Fibroblast of lung (primary cell): Measurements from ENCODE around the gene MACROD1. TPM values are rescaled to one million over a fixed set of nuclear protein-coding genes. Genes with fewer than 3 reads are reported as not detected.

Experiments
- DNase-seq, 2 donors: peaks; one replicate each; pipeline versions ENCODE4 v3.0.0 to v3.0.0-alpha.2; 2010; ENCODE audit warnings: low read depth in 2 of 2
- H2AFZ ChIP-seq: 2 replicates; pipeline ENCODE4 v1.5.1; 2012; ENCODE audit warnings: low read length, control low read depth, inconsistent platforms
- H3K27ac ChIP-seq: 2 replicates; pipeline ENCODE4 v1.5.1; 2011; ENCODE audit warnings: low read length, control low read depth; ENCODE audit not compliant: insufficient read depth
- H3K27me3 ChIP-seq: 2 replicates; pipeline ENCODE4 v1.5.1; 2011; ENCODE audit warnings: mild to moderate bottlenecking, low read length; ENCODE audit not compliant: control insufficient read depth, insufficient read depth
- H3K36me3 ChIP-seq: 2 replicates; pipeline ENCODE4 v1.5.1; 2011; ENCODE audit warnings: low read length; ENCODE audit not compliant: control insufficient read depth, insufficient read depth
- H3K4me1 ChIP-seq: 2 replicates; pipeline ENCODE4 v1.5.1; 2011; ENCODE audit warnings: low read length; ENCODE audit not compliant: control insufficient read depth, insufficient read depth; ENCODE audit errors: extremely low read depth
- H3K4me2 ChIP-seq: 2 replicates; pipeline ENCODE4 v1.5.1; 2011; ENCODE audit warnings: low read length, control low read depth; ENCODE audit not compliant: insufficient read depth; ENCODE audit errors: extremely low read depth
- H3K4me3 ChIP-seq, 4 experiments: fragments of 200-600 bp in 1 of 4; sonication (generic) in 1 of 4; replicated peaks in 1 of 4; 2 replicates each; pipeline ENCODE4 v1.5.1; 2011 to 2016; ENCODE audit warnings: low read length in 4 of 4, low read depth in 3 of 4, mild to moderate bottlenecking in 3 of 4, control low read depth in 2 of 4, inconsistent platforms in 1 of 4, mixed read lengths in 1 of 4; ENCODE audit not compliant: insufficient read depth in 1 of 4; ENCODE audit errors: control extremely low read depth in 1 of 4
- H3K79me2 ChIP-seq: 2 replicates; pipeline ENCODE4 v1.5.1; 2012; ENCODE audit warnings: mild to moderate bottlenecking, low read length, inconsistent platforms; ENCODE audit not compliant: control insufficient read depth, insufficient read depth
- H3K9ac ChIP-seq: 2 replicates; pipeline ENCODE4 v1.5.1; 2011; ENCODE audit warnings: mild to moderate bottlenecking, low read length, control low read depth; ENCODE audit not compliant: insufficient read depth
- H3K9me3 ChIP-seq: 2 replicates; pipeline ENCODE4 v1.5.1; 2012; ENCODE audit warnings: low read depth, low read length; ENCODE audit not compliant: control insufficient read depth, insufficient read depth
- H4K20me1 ChIP-seq: 2 replicates; pipeline ENCODE4 v1.5.1; 2011; ENCODE audit warnings: low read length; ENCODE audit not compliant: control insufficient read depth, insufficient read depth; ENCODE audit errors: extremely low read depth
- CTCF ChIP-seq, 2 donors: IDR thresholded peaks in 1 of 2; conservative IDR thresholded peaks in 1 of 2; 1 replicate in 1 of 2; 2 replicates in 1 of 2; pipeline ENCODE4 v1.5.1; 2011 to 2012; ENCODE audit warnings: low read length in 2 of 2, control low read depth in 1 of 2, inconsistent platforms in 1 of 2, low read depth in 1 of 2, mild to moderate bottlenecking in 1 of 2
- EZH2 ChIP-seq: IDR thresholded peaks from 2 replicates; pipeline ENCODE4 v1.5.1; 2012; ENCODE audit warnings: low read length, control low read depth, mild to moderate bottlenecking; ENCODE audit errors: missing control alignments
- polyA plus RNA-seq, 2 donors: library from polyadenylated mRNA; depleted of rRNA in 1 of 2; stranded (reverse) in 1 of 2; unstranded in 1 of 2; fragments of >200 nt; gene quantifications; 2 replicates each; pipeline ENCODE4 v1.2.1, GENCODE V29; 2011 to 2012; ENCODE audit warnings: missing spikeins in 1 of 2
- total RNA-seq: library from RNA; depleted of rRNA; stranded (reverse); fragments of >200 nt; gene quantifications from 2 replicates; pipeline ENCODE4 v1.2.1, GENCODE V29; 2014

The MACROD1 gene
- total and polyA plus RNA-seq, 2 donors (not counting 1 experiment from before 2014, with no cell fraction given), result 8.8 to 24.8 TPM

- TF ChIP-seq CTCF (conservative IDR thresholded peaks at IDR 0.05 in 1 of 2, IDR thresholded peaks at IDR 0.05 in 1 of 2; ENCODE audit: low read depth in 1 of 2, low read length in 2 of 2), result no peak
- TF ChIP-seq EZH2, result no peak
- H3K4me3 ChIP-seq, result no peak overlapping the region
- no peaks in the 10 kb centered on the region for H3K79me2 ChIP-seq
- H3K9me3 ChIP-seq, result no peaks in the 10 kb centered on the region
- DNase-seq, result no peak
- H3K4me1 ChIP-seq, result no peaks in the 10 kb centered on the region
- no peaks in the 10 kb centered on the region for H3K36me3 ChIP-seq
- no peak overlapping the region for H3K9ac ChIP-seq
- H2AFZ ChIP-seq, result no peak overlapping the region
- no peak overlapping the region for H3K4me2 ChIP-seq
- no peaks in the 10 kb centered on the region for H4K20me1 ChIP-seq
- no peak overlapping the region for H3K27ac ChIP-seq
- no peaks in the 10 kb centered on the region for H3K27me3 ChIP-seq
Observed at GRCh38 chr11:64153812-64154211, 12.1 kb downstream of the MACROD1 start.

GRCh38 chr11:64152841-64153691 lies 12.8 kb downstream of the MACROD1 start:
- Histone ChIP-seq H2AFZ (no peak overlapping the region), H3K4me1 (no peaks in the 10 kb centered on the region), H3K79me2 (no peaks in the 10 kb centered on the region), H3K36me3 (no peaks in the 10 kb centered on the region), H3K4me3 (no peak overlapping the region), H3K4me2 (no peak overlapping the region), H3K9ac (no peak overlapping the region), H3K27ac (no peak overlapping the region), H3K27me3 (no peaks in the 10 kb centered on the region), H3K9me3 (no peaks in the 10 kb centered on the region), H4K20me1 (no peaks in the 10 kb centered on the region)
- peak; percentile 86 to 97 for TF ChIP-seq CTCF (conservative IDR thresholded peaks at IDR 0.05 in 1 of 2, IDR thresholded peaks at IDR 0.05 in 1 of 2; ENCODE audit: low read depth in 1 of 2, low read length in 2 of 2)
- no peak for TF ChIP-seq EZH2
- peak in 1 of 2 donors; percentile 22 for DNase-seq

- Histone ChIP-seq H2AFZ (no peak overlapping the region), H3K4me1 (no peaks in the 10 kb centered on the region), H3K79me2 (no peaks in the 10 kb centered on the region), H3K9me3 (no peaks in the 10 kb centered on the region), H3K36me3 (no peaks in the 10 kb centered on the region), H3K4me3 (no peak overlapping the region), H3K27ac (no peak overlapping the region), H3K9ac (no peak overlapping the region), H3K4me2 (no peak overlapping the region), H4K20me1 (no peaks in the 10 kb centered on the region), H3K27me3 (no peaks in the 10 kb centered on the region)
- no peak for DNase-seq
- TF ChIP-seq CTCF (conservative IDR thresholded peaks at IDR 0.05 in 1 of 2, IDR thresholded peaks at IDR 0.05 in 1 of 2; ENCODE audit: low read depth in 1 of 2, low read length in 2 of 2), result no peak
- TF ChIP-seq EZH2, result no peak
Observed at GRCh38 chr11:64151337-64151736, 14.6 kb downstream of the MACROD1 start.
